GM18517 (cell line): ENCODE results near the gene PTGFRN.
"Not testable (repeated sequence)": the region's sequence is repeated elsewhere in the genome, so short reads cannot be mapped to it uniquely, and the experiment has no call there.

ENCODE experiments used
- ATAC-seq: cut with Tn5 transposase; IDR thresholded peaks from one replicate; pipeline ENCODE4 v1.9.1; 2021; ENCODE audit warnings: mild to moderate bottlenecking, moderate library complexity; ENCODE audit not compliant: unreplicated experiment

The PTGFRN gene

DNA sequence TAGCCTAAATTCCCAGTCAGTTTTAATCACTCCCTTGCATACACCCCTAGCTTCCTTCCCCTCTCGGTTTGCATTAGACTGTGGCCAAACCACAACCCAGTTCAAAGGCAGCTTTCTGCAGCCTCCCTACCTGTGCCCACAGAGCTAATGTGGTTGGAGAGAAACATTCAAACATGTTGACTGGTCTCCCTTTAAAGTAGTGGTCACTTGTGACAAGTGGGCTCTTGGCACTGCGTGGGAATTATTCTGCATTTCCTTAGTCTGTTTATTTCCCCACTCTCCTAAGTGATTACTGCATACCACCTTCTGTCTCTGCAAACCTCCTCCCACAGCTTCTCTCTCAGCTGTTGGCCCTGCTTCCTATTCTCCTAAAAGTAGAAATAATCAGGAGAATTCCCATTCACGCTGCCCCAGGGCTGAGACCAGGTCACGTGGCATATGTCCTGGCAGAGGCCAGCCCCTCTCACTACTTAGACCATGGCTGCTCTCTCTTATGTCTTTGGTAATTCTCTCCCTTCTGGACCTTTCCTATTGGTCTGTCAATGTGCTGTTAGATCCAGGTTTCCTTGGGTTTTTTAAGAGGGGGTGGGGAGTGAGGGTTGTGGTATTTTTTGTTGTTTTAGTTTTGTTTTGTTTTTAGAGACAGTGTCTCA, 53.4 kb downstream of the PTGFRN start:
- ATAC-seq, result no peak

GRCh38 chr1:116966791-116967190, 57.1 kb downstream of the PTGFRN start:
- no peak for ATAC-seq

GRCh38 chr1:116968724-116969123, 59.0 kb downstream of the PTGFRN start:
- ATAC-seq, result no peak

DNA sequence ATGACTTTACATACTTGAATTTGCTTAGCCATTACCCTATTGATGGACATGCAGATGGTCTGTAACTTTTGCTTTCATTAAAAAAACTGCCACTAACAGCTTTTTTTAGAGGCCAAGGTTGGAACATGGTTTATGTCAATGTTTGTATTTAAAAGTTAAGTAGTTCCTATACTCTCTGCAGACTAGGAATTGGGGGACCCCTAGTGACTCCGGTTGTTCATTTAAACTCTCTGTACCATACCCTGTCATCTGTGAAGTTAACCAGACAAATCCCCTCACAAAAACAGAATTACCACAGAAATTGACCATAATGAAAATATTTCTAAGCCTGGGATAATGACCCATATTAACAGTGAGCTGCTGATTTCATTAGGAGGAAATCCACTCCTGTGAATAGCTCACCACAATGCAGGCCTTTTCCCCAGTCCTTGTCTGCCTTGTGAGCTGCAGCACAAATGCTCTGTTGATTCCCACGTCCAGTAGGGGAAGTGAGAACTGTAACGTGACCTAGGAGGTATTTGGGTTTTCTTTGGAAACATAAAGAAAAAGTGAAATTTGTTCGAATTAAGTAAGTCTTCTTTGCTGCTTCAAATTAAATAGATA, 61.6 kb downstream of the PTGFRN start:
- ATAC-seq, result no peak

DNA sequence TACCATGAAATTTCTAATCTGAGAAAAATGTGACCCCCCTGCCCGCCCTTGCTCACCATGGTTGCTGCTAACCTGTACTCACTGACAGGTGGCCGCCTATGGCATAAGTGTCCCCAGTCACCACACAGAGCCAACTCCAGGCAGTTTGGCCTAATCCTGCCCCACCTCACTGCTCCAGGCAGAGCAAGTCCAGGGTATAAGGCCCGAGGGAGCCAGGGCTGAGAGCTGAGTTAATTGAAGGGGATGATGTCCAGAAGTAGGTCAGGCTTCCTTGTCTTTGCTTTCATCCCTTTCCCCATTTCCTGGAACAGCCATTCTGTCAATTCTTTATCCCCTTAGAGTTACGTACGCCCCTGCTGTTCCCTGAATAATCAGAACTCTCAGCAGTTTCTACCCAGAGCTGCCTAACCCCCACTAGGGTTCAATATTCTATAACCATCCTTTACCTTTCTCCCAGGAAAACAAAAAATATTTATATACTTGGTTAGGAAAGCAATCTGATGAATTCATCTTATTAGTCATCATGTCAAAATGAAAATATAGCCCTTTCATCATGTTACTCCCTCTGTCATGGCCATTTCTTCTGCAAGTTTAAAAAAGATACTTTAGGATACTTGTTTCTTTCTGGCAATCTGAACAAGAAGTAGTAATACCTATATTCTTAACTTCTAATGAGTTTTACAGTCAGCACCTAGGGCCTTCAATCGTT, 62.4 kb downstream of the PTGFRN start:
- ATAC-seq, result no peak

GRCh38 chr1:116972674-116973030, 62.9 kb downstream of the PTGFRN start:
- no peak for ATAC-seq

GRCh38 chr1:116980309-116980708, 70.6 kb downstream of the PTGFRN start:
- not testable (repeated sequence) for ATAC-seq

DNA sequence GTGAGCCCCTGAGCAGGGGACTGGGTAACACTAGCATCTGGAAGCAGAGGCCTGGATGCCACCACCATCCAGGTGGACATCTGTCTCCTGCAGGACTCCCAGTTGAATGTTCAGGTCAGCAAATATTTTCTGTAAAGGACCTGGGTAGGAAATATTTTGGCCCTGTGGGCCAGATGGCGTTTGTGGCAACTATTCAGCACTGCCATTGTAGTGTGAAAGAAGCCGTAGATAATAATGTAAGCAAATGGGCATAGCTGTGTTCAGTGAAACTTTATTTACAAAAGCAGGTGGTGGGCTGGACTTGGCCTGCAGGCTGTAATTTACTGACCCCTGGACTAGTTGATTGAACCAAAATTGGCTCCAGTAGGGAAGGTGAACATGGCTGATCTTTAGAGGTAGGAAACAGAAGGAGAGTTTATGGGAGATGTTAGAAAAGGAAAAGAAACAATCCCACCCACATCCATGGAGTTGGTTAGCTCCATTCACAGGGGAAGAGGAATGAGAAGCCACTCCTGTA, 71.9 kb downstream of the PTGFRN start:
- no peak for ATAC-seq

GRCh38 chr1:116982319-116983004, 72.7 kb downstream of the PTGFRN start:
- ATAC-seq, result no peak

DNA sequence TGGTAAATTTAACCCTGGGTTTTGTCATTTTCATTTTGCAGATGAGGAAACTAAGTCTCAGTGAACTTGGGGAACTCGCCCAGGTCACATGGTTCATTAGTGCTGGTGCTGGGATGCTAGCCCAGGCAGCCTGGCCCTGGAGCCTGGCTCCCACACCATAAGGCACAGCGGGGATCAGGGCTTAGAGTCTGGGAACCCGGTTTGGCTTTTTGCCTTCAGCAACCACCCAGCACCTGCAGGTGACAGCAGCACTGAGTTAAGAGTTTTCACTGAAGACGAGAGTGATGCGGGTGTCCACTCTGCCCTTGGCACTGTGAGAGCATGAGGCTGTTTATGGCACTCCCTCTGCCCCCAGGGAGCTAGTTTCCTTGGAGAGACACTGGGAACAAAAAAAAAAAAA, 73.4 kb downstream of the PTGFRN start:
- ATAC-seq, result no peak

- no peak for ATAC-seq
These were observed 74.0 kb downstream of the PTGFRN start for GRCh38 chr1:116983678-116984077.

DNA sequence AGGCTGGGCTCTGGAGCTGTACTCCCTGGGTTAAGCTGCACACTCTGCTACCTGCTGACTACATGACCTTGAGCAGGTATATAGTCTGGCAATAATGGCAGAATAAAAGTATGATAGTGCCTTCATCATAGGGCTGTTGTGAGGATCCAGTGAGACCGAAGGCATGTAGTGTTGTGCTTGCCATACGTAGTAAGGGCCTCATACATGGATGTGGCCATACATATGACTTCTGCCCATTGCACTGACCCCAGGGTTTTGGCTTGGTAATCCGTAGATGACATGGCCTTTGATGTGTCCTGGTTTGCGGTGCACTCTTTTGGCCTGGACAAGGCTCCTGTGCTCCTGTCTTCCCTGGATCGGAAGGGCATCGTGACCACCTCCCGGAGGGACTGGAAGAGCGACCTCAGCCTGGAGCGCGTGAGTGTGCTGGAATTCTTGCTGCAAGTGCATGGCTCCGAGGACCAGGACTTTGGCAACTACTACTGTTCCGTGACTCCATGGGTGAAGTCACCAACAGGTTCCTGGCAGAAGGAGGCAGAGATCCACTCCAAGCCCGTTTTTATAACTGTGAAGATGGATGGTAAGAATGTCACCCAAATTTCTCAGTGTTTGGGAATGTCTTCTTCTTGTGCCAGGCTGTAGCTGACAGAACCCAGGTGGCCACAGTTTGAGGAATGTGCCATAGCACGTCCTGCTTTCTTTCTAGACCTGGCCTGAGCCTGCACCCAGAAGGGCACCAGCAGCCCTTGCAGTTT, 74.9 kb downstream of the PTGFRN start:
- no peak for ATAC-seq

DNA sequence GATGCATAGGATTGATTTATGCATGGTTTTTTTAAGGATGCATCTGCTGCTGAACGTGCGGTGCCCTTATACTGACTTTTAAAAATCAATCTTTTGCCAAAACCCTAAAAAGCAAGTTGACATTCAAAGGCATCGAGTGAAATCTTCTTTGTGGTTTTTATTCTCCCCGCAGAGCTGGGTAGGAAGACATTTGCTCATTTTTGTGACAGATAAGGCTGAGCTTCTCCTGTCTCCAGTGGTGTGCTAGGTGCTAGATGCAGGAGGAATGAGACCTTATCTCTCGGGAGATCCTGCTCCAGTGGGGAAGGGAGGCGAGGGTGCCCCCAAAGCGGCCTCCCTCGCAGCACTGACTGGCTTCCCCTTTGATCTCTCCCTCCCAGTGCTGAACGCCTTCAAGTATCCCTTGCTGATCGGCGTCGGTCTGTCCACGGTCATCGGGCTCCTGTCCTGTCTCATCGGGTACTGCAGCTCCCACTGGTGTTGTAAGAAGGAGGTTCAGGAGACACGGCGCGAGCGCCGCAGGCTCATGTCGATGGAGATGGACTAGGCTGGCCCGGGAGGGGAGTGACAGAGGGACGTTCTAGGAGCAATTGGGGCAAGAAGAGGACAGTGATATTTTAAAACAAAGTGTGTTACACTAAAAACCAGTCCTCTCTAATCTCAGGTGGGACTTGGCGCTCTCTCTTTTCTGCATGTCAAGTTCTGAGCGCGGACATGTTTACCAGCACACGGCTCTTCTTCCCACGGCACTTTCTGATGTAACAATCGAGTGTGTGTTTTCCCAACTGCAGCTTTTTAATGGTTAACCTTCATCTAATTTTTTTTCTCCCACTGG, 76.9 kb downstream of the PTGFRN start:
- ATAC-seq, result no peak

- ATAC-seq, result no peak
These were observed 77.5 kb downstream of the PTGFRN start for GRCh38 chr1:116987256-116987555.

DNA sequence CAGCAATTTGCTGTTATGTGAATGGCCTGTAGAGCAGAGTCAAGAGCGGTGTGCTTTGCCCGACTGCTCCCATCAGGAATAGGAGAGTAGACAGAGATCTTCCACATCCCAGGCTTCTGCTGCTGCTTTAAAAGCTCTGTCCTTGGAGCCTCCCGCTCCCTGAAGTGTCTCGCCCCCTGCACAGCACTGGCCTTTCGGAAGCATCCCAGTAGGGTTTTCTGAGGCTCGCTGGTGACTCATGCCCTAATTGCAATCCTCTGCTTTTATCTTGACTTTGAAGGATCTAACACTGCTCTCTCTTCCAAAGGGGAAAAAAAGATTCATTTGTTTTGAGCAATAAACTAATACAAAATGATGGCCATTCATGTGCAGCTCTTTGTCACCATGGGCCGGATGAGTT, 78.5 kb downstream of the PTGFRN start:
- no peak for ATAC-seq

DNA sequence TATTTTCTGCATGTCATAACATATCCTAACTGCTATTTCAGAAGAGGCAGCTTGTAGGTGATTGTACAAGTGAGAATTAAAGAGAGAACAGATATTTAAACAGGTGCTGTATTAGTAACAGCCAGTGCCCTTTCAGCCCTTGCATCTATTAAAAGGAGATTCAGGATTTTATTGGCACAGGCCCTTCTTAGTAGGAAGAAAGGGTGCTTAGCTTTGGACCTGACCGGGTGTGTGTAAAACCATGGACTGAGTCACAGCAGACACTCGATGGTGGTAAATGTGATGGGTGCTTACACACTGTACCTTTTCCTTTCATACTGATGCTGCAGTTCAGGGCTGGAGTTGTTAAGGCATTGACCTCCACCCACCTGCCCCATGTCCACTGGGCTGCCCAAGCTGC, 79.2 kb downstream of the PTGFRN start:
- no peak for ATAC-seq

DNA sequence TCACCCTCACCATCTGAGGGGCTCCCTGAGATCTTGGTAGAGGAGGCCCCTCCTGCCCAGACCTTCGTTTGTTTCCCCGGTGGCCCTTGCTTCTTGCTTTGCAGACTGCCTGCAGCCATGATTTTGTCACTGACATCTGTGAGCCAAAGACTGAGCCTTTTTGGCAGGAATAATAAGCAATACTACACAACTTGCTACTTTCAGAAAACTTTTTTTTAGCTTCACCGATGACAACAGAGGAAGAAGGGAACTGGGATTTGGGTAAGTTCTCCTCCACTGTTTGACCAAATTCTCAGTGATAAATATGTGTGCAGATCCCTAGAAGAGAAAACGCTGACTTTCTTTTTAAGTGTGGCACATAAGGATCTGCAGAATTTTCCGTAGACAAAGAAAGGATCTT, 80.1 kb downstream of the PTGFRN start:
- ATAC-seq, result no peak

DNA sequence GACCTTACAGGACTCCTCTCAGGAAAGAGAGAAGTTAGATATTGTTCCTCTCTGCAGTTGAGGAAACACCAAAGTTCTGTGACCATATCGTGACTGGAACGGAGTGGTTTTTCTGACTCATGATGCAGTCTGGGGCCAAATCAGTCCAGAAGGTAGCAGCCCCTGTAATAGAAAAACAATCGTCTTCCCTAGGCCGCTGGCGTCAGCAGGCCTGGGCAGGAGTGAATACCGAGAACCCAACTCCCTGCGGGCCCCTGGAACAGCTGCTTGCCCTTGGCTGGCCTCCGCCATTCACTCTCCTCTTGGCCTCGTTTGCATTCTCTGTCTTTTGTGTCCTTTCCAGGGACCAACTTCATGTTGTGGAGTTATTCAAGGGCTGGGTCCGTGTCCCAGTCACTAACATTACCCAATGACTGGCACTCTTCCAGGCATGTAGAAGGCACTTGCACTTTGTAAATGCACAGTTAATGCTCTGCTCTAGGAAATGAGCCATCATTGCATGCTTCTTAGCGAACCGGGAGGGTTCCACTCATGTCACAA, 81.0 kb downstream of the PTGFRN start:
- ATAC-seq, result no peak

DNA sequence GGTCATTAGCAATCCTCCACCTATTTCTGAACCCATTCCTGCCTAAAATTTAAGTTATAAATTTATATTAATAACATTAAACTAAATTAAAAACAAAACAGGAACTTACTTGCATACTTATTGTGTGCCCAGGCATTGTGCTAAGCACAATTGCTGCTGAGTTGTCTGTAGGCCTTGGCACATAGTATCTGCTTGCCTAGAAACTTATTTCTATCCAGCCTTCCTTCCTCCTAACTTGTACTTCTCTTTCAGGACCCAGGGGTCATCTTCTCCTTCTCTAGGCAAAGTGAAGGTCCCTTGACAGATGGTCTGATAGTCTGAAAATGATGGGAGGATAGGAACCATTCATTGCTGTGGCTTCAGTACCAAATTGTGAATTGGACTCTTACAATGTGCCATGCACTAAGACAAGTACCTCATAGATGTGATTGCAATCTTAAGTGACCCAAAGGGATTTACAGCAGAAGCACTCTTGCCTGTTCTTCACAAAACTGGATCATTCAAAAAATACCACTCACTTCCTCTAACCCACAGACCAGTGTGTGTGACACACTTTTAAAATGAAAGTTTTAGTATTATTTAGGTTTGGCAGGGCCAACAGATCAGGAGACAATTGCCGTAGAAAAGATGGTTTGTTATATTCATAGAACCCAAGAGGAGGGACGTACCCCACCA, 81.6 kb downstream of the PTGFRN start:
- no peak for ATAC-seq
